Panc1 (cell line): ENCODE data around the gene MAP3K2.

Experiments used
- CTCF ChIP-seq: fragments of 450-650 bp; IDR thresholded peaks from 2 replicates; pipeline ENCODE4 v1.5.1; 2017; ENCODE audit warnings: mild to moderate bottlenecking
- POLR2AphosphoS5 ChIP-seq: IDR thresholded peaks from 2 replicates; pipeline ENCODE4 v1.6.1; 2012; ENCODE audit warnings: mild to moderate bottlenecking, low read depth, low read length, moderate library complexity
- REST ChIP-seq, 2 experiments: IDR thresholded peaks; 2 replicates each; pipeline ENCODE4 v1.6.1; 2011 to 2012; ENCODE audit warnings: low read depth in 2 of 2, control low read depth in 1 of 2, low read length in 1 of 2, mild to moderate bottlenecking in 1 of 2, moderate library complexity in 1 of 2; ENCODE audit not compliant: insufficient read depth in 1 of 2
- SIN3A ChIP-seq: IDR thresholded peaks from 2 replicates; pipeline ENCODE4 v1.6.1; 2012; ENCODE audit warnings: low read depth, mild to moderate bottlenecking, low read length, moderate library complexity, borderline replicate concordance; ENCODE audit not compliant: insufficient read depth
- TCF7L2 ChIP-seq: IDR thresholded peaks from 2 replicates; pipeline ENCODE4 v1.6.1; 2011; ENCODE audit warnings: mild to moderate bottlenecking, low read depth, low read length, inconsistent platforms

GRCh38 chr2:127357591-127357990, 30.2 kb downstream of the MAP3K2 start:
- TF ChIP-seq CTCF (no peak), SIN3A (no peak), REST (IDR thresholded peaks at IDR 0.05; ENCODE audit: insufficient read depth in 1 of 2, low read depth in 2 of 2, low read length in 1 of 2) (no peak), TCF7L2 (no peak), POLR2AphosphoS5 (no peak)
